Measurements from ENCODE around the gene WNT9A.

Gene WNT9A

GRCh38 chr1:227922501-227923352 is 25.0 kb downstream of the WNT9A start:
- H3K4me3 ChIP-seq (replicated peaks; ENCODE audit: insufficient read depth, low read length) = no peak overlapping the region
- H3K27ac ChIP-seq (replicated peaks) = no peak overlapping the region
- no peak for DNase-seq (ENCODE audit: low read depth in 1 of 2, low spot score in 1 of 2)
- TF ChIP-seq CTCF (IDR thresholded peaks at IDR 0.05; ENCODE audit: insufficient read depth, low read length) (no peak), GABPA (IDR thresholded peaks at IDR 0.05; ENCODE audit: low read depth) (no peak), REST (IDR thresholded peaks at IDR 0.05; ENCODE audit: insufficient replicate concordance, low read depth) (no peak), POLR2AphosphoS5 (IDR thresholded peaks at IDR 0.05; ENCODE audit: low read depth) (no peak), SPI1 (IDR thresholded peaks at IDR 0.05; ENCODE audit: borderline replicate concordance, low read depth) (no peak)
- no peaks in the 10 kb centered on the region for H3K27me3 ChIP-seq (ENCODE audit: insufficient read depth, poor library complexity, severe bottlenecking)

- Histone ChIP-seq H3K27me3 (ENCODE audit: insufficient read depth, poor library complexity, severe bottlenecking) (no peaks in the 10 kb centered on the region), H3K27ac (replicated peaks) (no peak overlapping the region), H3K4me3 (replicated peaks; ENCODE audit: insufficient read depth, low read length) (no peak overlapping the region)
- TF ChIP-seq CTCF (IDR thresholded peaks at IDR 0.05; ENCODE audit: insufficient read depth, low read length) = no peak
- TF ChIP-seq POLR2AphosphoS5 (IDR thresholded peaks at IDR 0.05; ENCODE audit: low read depth) = no peak
- no peak for TF ChIP-seq SPI1 (IDR thresholded peaks at IDR 0.05; ENCODE audit: borderline replicate concordance, low read depth)
- TF ChIP-seq REST (IDR thresholded peaks at IDR 0.05; ENCODE audit: insufficient replicate concordance, low read depth) = no peak
- no peak for TF ChIP-seq GABPA (IDR thresholded peaks at IDR 0.05; ENCODE audit: low read depth)
- no peak for DNase-seq (ENCODE audit: low read depth in 1 of 2, low spot score in 1 of 2)
Measured at GRCh38 chr1:227921461-227922185, 26.1 kb downstream of the WNT9A start.

GRCh38 chr1:227920896-227921295 is 26.8 kb downstream of the WNT9A start:
- Histone ChIP-seq H3K27ac (replicated peaks) (no peak overlapping the region), H3K4me3 (replicated peaks; ENCODE audit: insufficient read depth, low read length) (no peak overlapping the region), H3K27me3 (ENCODE audit: insufficient read depth, poor library complexity, severe bottlenecking) (no peaks in the 10 kb centered on the region)
- no peak for DNase-seq (ENCODE audit: low read depth in 1 of 2, low spot score in 1 of 2)
- no peak for TF ChIP-seq GABPA (IDR thresholded peaks at IDR 0.05; ENCODE audit: low read depth)
- TF ChIP-seq CTCF (IDR thresholded peaks at IDR 0.05; ENCODE audit: insufficient read depth, low read length) = no peak
- no peak for TF ChIP-seq POLR2AphosphoS5 (IDR thresholded peaks at IDR 0.05; ENCODE audit: low read depth)
- TF ChIP-seq SPI1 (IDR thresholded peaks at IDR 0.05; ENCODE audit: borderline replicate concordance, low read depth) = no peak
- TF ChIP-seq REST (IDR thresholded peaks at IDR 0.05; ENCODE audit: insufficient replicate concordance, low read depth) = no peak
